HepG2 (cell line): Measurements from ENCODE around the gene PARD3.

Experiments used
- ZBTB40 ChIP-seq, 2 experiments: fragments of 450-650 bp in 1 of 2; sonication (generic) in 1 of 2; formaldehyde crosslinking in 1 of 2; IDR thresholded peaks; 2 replicates each; pipeline versions ENCODE4 v1.6.1 to v1.8.0; 2016 to 2022; ENCODE audit warnings: antibody characterized with exemption in 1 of 2, mild to moderate bottlenecking in 1 of 2, missing genetic modification reagents in 1 of 2
- ZNF639 ChIP-seq: conservative IDR thresholded peaks from 2 replicates; pipeline ENCODE4 v1.6.1; 2018; ENCODE audit warnings: missing genetic modification reagents
- TF ChIP-seq, protein P1 (sequence below): sonication (generic); formaldehyde crosslinking; IDR thresholded peaks from 2 replicates; pipeline ENCODE4 v1.5.0; 2020; ENCODE audit warnings: mild to moderate bottlenecking, missing genetic modification reagents, moderate library complexity

DNA sequence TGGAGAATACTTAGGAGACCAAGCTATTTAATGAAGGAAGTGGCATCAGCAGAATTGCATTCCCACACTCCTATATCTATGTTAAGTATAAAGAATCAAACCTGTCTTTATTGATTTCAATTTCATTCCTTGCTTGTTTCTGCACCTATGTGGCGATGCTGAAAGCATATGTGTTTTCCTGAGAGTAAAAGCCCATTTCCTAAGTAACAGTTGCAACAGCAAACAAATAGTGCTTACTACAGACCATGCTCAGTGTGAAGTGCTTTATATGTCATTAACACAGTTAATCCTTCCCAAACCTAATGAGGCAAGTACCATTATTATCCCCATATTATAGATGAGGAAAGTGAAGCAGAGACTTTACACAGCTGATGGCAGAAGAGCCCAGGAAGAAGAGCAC, 552.1 kb downstream of the PARD3 start:
- no peak for TF ChIP-seq ZNF639 (CRISPR knock-in tag)
- no peak for TF ChIP-seq ZBTB40 (IDR thresholded peaks at IDR 0.05)
- no peak for TF ChIP-seq ZBTB40 (CRISPR knock-in tag; IDR thresholded peaks at IDR 0.05)
- TF ChIP-seq, protein P1, sequence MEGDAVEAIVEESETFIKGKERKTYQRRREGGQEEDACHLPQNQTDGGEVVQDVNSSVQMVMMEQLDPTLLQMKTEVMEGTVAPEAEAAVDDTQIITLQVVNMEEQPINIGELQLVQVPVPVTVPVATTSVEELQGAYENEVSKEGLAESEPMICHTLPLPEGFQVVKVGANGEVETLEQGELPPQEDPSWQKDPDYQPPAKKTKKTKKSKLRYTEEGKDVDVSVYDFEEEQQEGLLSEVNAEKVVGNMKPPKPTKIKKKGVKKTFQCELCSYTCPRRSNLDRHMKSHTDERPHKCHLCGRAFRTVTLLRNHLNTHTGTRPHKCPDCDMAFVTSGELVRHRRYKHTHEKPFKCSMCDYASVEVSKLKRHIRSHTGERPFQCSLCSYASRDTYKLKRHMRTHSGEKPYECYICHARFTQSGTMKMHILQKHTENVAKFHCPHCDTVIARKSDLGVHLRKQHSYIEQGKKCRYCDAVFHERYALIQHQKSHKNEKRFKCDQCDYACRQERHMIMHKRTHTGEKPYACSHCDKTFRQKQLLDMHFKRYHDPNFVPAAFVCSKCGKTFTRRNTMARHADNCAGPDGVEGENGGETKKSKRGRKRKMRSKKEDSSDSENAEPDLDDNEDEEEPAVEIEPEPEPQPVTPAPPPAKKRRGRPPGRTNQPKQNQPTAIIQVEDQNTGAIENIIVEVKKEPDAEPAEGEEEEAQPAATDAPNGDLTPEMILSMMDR: no peak; the same call in 1 of the 2 replicates
